H9 (cell line): Measurements from ENCODE around the gene AQP9. TPM values are rescaled to one million over a fixed set of nuclear protein-coding genes. Genes with fewer than 3 reads are reported as not detected.

ENCODE experiments used
- DNase-seq: peaks from one replicate; pipeline ENCODE4 v3.0.0-alpha.2; 2017
- H2AFZ ChIP-seq: one replicate; pipeline ENCODE4 v1.6.1; 2013; ENCODE audit warnings: mild to moderate bottlenecking, low read length, control low read depth, moderate library complexity
- H2AK5ac ChIP-seq: 2 replicates; pipeline ENCODE4 v1.6.1; 2013; ENCODE audit warnings: low read length, control low read depth, mixed read lengths; ENCODE audit not compliant: insufficient read length
- H2BK120ac ChIP-seq: one replicate; pipeline ENCODE4 v1.6.1; 2013; ENCODE audit warnings: low read depth, mild to moderate bottlenecking, low read length, control low read depth, inconsistent platforms; ENCODE audit not compliant: poor library complexity, severe bottlenecking
- H2BK12ac ChIP-seq: 2 replicates; pipeline ENCODE4 v1.6.1; 2013; ENCODE audit warnings: low read length, control low read depth, mixed read lengths, low read depth; ENCODE audit not compliant: insufficient read length
- H2BK15ac ChIP-seq: 2 replicates; pipeline ENCODE4 v1.6.1; 2013; ENCODE audit warnings: low read depth, low read length, control low read depth
- H2BK20ac ChIP-seq: one replicate; pipeline ENCODE4 v1.6.1; 2013; ENCODE audit warnings: low read depth, mild to moderate bottlenecking, low read length, control low read depth, inconsistent platforms; ENCODE audit not compliant: poor library complexity, severe bottlenecking
- H2BK5ac ChIP-seq: 2 replicates; pipeline ENCODE4 v1.6.1; 2013; ENCODE audit warnings: low read length, control low read depth, mixed read lengths; ENCODE audit not compliant: insufficient read length
- H3K14ac ChIP-seq: 2 replicates; pipeline ENCODE4 v1.6.1; 2013; ENCODE audit warnings: low read length, control low read depth; ENCODE audit not compliant: insufficient read depth
- H3K18ac ChIP-seq: 2 replicates; pipeline ENCODE4 v1.6.1; 2013; ENCODE audit warnings: low read depth, mild to moderate bottlenecking, mixed read lengths, low read length, control low read depth; ENCODE audit not compliant: insufficient read length
- H3K23ac ChIP-seq: 2 replicates; pipeline ENCODE4 v1.6.1; 2013; ENCODE audit warnings: low read length, control low read depth, mixed read lengths, low read depth; ENCODE audit not compliant: insufficient read length
- H3K23me2 ChIP-seq: 2 replicates; pipeline ENCODE4 v1.6.1; 2013; ENCODE audit warnings: low read depth, mild to moderate bottlenecking, mixed read lengths, low read length, control low read depth; ENCODE audit not compliant: insufficient read length, poor library complexity, severe bottlenecking
- H3K27ac ChIP-seq: 2 replicates; pipeline ENCODE4 v1.5.1; 2013; ENCODE audit warnings: low read length, control low read depth, mixed read lengths, low read depth; ENCODE audit not compliant: insufficient read length
- H3K27me3 ChIP-seq: 2 replicates; pipeline ENCODE4 v1.6.1; 2013; ENCODE audit warnings: low read length, control low read depth, inconsistent platforms; ENCODE audit not compliant: insufficient read depth
- H3K4ac ChIP-seq: 2 replicates; pipeline ENCODE4 v1.6.1; 2013; ENCODE audit warnings: low read depth, mild to moderate bottlenecking, control low read depth, inconsistent platforms, low read length, moderate library complexity
- H3K4me1 ChIP-seq: 2 replicates; pipeline ENCODE4 v1.6.1; 2013; ENCODE audit warnings: low read length, control low read depth, inconsistent platforms; ENCODE audit not compliant: insufficient read depth
- H3K4me2 ChIP-seq: 2 replicates; pipeline ENCODE4 v1.6.1; 2013; ENCODE audit warnings: low read length, control low read depth, mixed read lengths; ENCODE audit not compliant: insufficient read length, insufficient read depth
- H3K56ac ChIP-seq: 2 replicates; pipeline ENCODE4 v1.6.1; 2013; ENCODE audit warnings: low read depth, mild to moderate bottlenecking, mixed read lengths, low read length, control low read depth; ENCODE audit not compliant: insufficient read length
- H3K79me1 ChIP-seq: 2 replicates; pipeline ENCODE4 v1.6.1; 2013; ENCODE audit warnings: low read depth, mild to moderate bottlenecking, moderate library complexity, low read length, control low read depth, inconsistent platforms; ENCODE audit not compliant: insufficient read depth, poor library complexity, severe bottlenecking
- H3K79me2 ChIP-seq: 2 replicates; pipeline ENCODE4 v1.6.1; 2013; ENCODE audit warnings: low read length, control low read depth, inconsistent platforms; ENCODE audit not compliant: insufficient read depth
- H3K9ac ChIP-seq: 2 replicates; pipeline ENCODE4 v1.6.1; 2013; ENCODE audit warnings: low read length, control low read depth, mixed read lengths; ENCODE audit not compliant: insufficient read length; ENCODE audit errors: extremely low read depth
- H3K9me3 ChIP-seq: one replicate; pipeline ENCODE4 v1.6.1; 2013; ENCODE audit warnings: low read depth, low read length, inconsistent platforms; ENCODE audit not compliant: control insufficient read depth
- H3T11ph ChIP-seq: one replicate; pipeline ENCODE4 v1.6.1; 2013; ENCODE audit warnings: mild to moderate bottlenecking, low read length, control low read depth, inconsistent platforms
- H4K20me1 ChIP-seq: one replicate; pipeline ENCODE4 v1.6.1; 2013; ENCODE audit not compliant: control insufficient read depth, insufficient read length, insufficient read depth
- H4K5ac ChIP-seq: 2 replicates; pipeline ENCODE4 v1.6.1; 2013; ENCODE audit warnings: low read depth, mild to moderate bottlenecking, mixed read lengths, low read length, control low read depth; ENCODE audit not compliant: insufficient read length
- H4K8ac ChIP-seq: replicated peaks from 2 replicates; pipeline ENCODE4 v1.6.1; 2013; ENCODE audit warnings: low read length, control low read depth, mixed read lengths, low read depth; ENCODE audit not compliant: insufficient read length
- H4K91ac ChIP-seq: 2 replicates; pipeline ENCODE4 v1.6.1; 2013; ENCODE audit warnings: low read depth, mild to moderate bottlenecking, moderate library complexity, mixed read lengths, low read length, control low read depth; ENCODE audit not compliant: insufficient read length
- H3K27ac Mint-ChIP-seq, 3 experiments: 2 replicates in 2 of 3; 3 replicates in 1 of 3; pipeline ENCODE4 v1.8.0; 2020 to 2021; ENCODE audit warnings: mixed read lengths in 3 of 3, mild to moderate bottlenecking in 1 of 3, moderate library complexity in 1 of 3
- H3K27me3 Mint-ChIP-seq: 2 replicates; pipeline ENCODE4 v1.8.0; 2021; ENCODE audit warnings: low read depth, mild to moderate bottlenecking, moderate library complexity, mixed read lengths
- H3K36me3 Mint-ChIP-seq, 3 experiments: 2 replicates in 2 of 3; 3 replicates in 1 of 3; pipeline ENCODE4 v1.8.0; 2020 to 2021; ENCODE audit warnings: low read depth in 3 of 3, mixed read lengths in 3 of 3; ENCODE audit not compliant: insufficient read depth in 1 of 3
- H3K4me1 Mint-ChIP-seq, 2 experiments: 2 replicates each; pipeline ENCODE4 v1.8.0; 2020; ENCODE audit warnings: mixed read lengths in 2 of 2
- H3K4me3 Mint-ChIP-seq, 2 experiments: 2 replicates in 1 of 2; 3 replicates in 1 of 2; pipeline ENCODE4 v1.8.0; 2020 to 2021; ENCODE audit warnings: mild to moderate bottlenecking in 2 of 2, mixed read lengths in 2 of 2, moderate library complexity in 1 of 2
- H3K9me3 Mint-ChIP-seq, 2 experiments: 2 replicates in 1 of 2; 3 replicates in 1 of 2; pipeline ENCODE4 v1.8.0; 2020; ENCODE audit warnings: mild to moderate bottlenecking in 2 of 2, mixed read lengths in 2 of 2, moderate library complexity in 1 of 2
- CTCF ChIP-seq: fragments of 200-600 bp; sonication (generic); conservative IDR thresholded peaks from 3 replicates; pipeline ENCODE4 v1.8.0; 2021; ENCODE audit warnings: antibody characterized with exemption, mild to moderate bottlenecking
- WGBS: extraction: QIAGEN DNeasy Blood & Tissue Kit; methylation state at CpG from one replicate; pipeline ENCODE4 v1.1.7; 2013; ENCODE audit warnings: missing lambda C conversion rate, low lambda C conversion rate, mixed read lengths; ENCODE audit not compliant: insufficient read length; ENCODE audit errors: extremely low coverage; 5-methylcytosine and 5-hydroxymethylcytosine counted together
- total RNA-seq: library from RNA; stranded (reverse); gene quantifications from 2 replicates; pipeline ENCODE4 v1.2.1, GENCODE V29; 2021

AQP9 gene
- total RNA-seq, 1 experiment from 2014 or later: not detected

GRCh38 chr15:58139276-58139988 lies 1.3 kb downstream of the AQP9 start:
- H3K4me1 Mint-ChIP-seq: peaks cover 7 to 8% of the 10 kb centered on the region in 2 experiments
- Histone ChIP-seq H3K9ac (no peak overlapping the region), H2BK12ac (no peak overlapping the region), H3K23ac (no peak overlapping the region), H2BK20ac (no peak overlapping the region), H3K27ac (no peak overlapping the region), H4K91ac (no peak overlapping the region), H3K27me3 (no peaks in the 10 kb centered on the region), H3K4me2 (no peak overlapping the region), H2BK15ac (no peak overlapping the region), H2AK5ac (no peak overlapping the region), H3T11ph (no peak overlapping the region), H3K79me1 (no peaks in the 10 kb centered on the region), H3K18ac (no peak overlapping the region), H2BK5ac (no peak overlapping the region), H3K23me2 (no peaks in the 10 kb centered on the region), H4K5ac (no peak overlapping the region), H3K4me1 (no peaks in the 10 kb centered on the region), H4K20me1 (no peaks in the 10 kb centered on the region), H3K56ac (no peak overlapping the region), H2AFZ (no peak overlapping the region), H3K79me2 (no peaks in the 10 kb centered on the region), H3K9me3 (no peaks in the 10 kb centered on the region), H3K4ac (no peak overlapping the region), H4K8ac (no peak overlapping the region), H2BK120ac (no peak overlapping the region), H3K14ac (no peak overlapping the region)
- no CpG with 5 or more reads among the region's 5 CpGs for WGBS
- H3K4me3 Mint-ChIP-seq: no peak overlapping the region
- TF ChIP-seq CTCF: no peak
- no peaks in the 10 kb centered on the region; the same call in 1 of the 2 replicates for H3K27me3 Mint-ChIP-seq
- no peaks in the 10 kb centered on the region for H3K36me3 Mint-ChIP-seq
- no peak for DNase-seq
- H3K27ac Mint-ChIP-seq: no peak overlapping the region
- no peaks in the 10 kb centered on the region for H3K9me3 Mint-ChIP-seq
